NOMO-1 (cell line): ENCODE results near the gene CREBBP.

Experiments
- DNase-seq, 2 experiments: peaks; one replicate each; lab custom pipeline; 2025; ENCODE audit not compliant: unreplicated experiment in 2 of 2; lab: John Stamatoyannopoulos, UW

CREBBP gene

GRCh38 chr16:3857189-3858043 is 23.1 kb downstream of the CREBBP start:
- DNase-seq = peak; percentile 87 to 95

GRCh38 chr16:3856367-3857141 is 24.0 kb downstream of the CREBBP start:
- DNase-seq = peak in 1 of 2 experiments; percentile 34

- peak; percentile 9 to 65 for DNase-seq
Observed at GRCh38 chr16:3854750-3855541, 25.6 kb downstream of the CREBBP start.

GRCh38 chr16:3850544-3850899 is 30.0 kb downstream of the CREBBP start:
- no peak for DNase-seq

- DNase-seq = no peak
Observed at GRCh38 chr16:3849751-3850543, 30.6 kb downstream of the CREBBP start.

- DNase-seq = no peak
Observed at GRCh38 chr16:3846595-3847091, 33.9 kb downstream of the CREBBP start.

GRCh38 chr16:3846087-3846486 is 34.4 kb downstream of the CREBBP start:
- no peak for DNase-seq

GRCh38 chr16:3842994-3843393 is 37.5 kb downstream of the CREBBP start:
- DNase-seq = peak in 1 of 2 experiments; percentile 3

- DNase-seq = peak in 1 of 2 experiments; percentile 39
Observed at GRCh38 chr16:3841729-3842508, 38.6 kb downstream of the CREBBP start.

GRCh38 chr16:3839402-3840184 is 40.9 kb downstream of the CREBBP start:
- no peak for DNase-seq

- DNase-seq = no peak
Observed at GRCh38 chr16:3838600-3839401, 41.7 kb downstream of the CREBBP start.

- DNase-seq = no peak
Observed at GRCh38 chr16:3837851-3838586, 42.5 kb downstream of the CREBBP start.

GRCh38 chr16:3836641-3837040 is 43.9 kb downstream of the CREBBP start:
- DNase-seq = no peak

- no peak for DNase-seq
Observed at GRCh38 chr16:3835089-3835602, 45.4 kb downstream of the CREBBP start.

GRCh38 chr16:3832668-3833067 is 47.8 kb downstream of the CREBBP start:
- DNase-seq = no peak

- no peak for DNase-seq
Observed at GRCh38 chr16:3830625-3831254, 49.8 kb downstream of the CREBBP start.
